A549 (cell line): ENCODE measurements around the gene FGFR1OP2. TPM values are rescaled to one million over a fixed set of nuclear protein-coding genes. Genes with fewer than 3 reads are reported as not detected.

Experiments used
- ATAC-seq, 2 experiments: fragments of 200-7000 bp in 1 of 2; fragments of >200 bp in 1 of 2; cut with Nextera tagmentation in 1 of 2; cut with Tn5 transposase in 1 of 2; 3 replicates each; pipeline versions ENCODE4 v1.8.0 to v1.9.1; 2018 to 2020; ENCODE audit warnings: mild to moderate bottlenecking in 1 of 2, moderate library complexity in 1 of 2
- CTCF ChIA-PET: fragments of 300-600 bp; sonication (Branson Sonifier 250); formaldehyde crosslinking; extraction: SDS; loops from one replicate; lab custom pipeline; 2021; ENCODE audit warnings: antibody characterized with exemption, inconsistent platforms; lab: Yijun Ruan, JAX
- POLR2A ChIA-PET: fragments of 350-600 bp; formaldehyde crosslinking; extraction: SDS; loops from one replicate; lab custom pipeline; 2021; ENCODE audit warnings: antibody characterized with exemption, inconsistent platforms; lab: Yijun Ruan, JAX
- DNase-seq, 2 experiments: peaks; one replicate each; pipeline versions ENCODE4 v3.0.0 to v3.0.0-alpha.2; 2011 to 2016; ENCODE audit warnings: low read depth in 1 of 2, low spot score in 1 of 2
- FAIRE-seq: peaks from 2 replicates; lab custom pipeline; 2011; peaks lifted over from hg19 to GRCh38; lab: Jason Lieb, UNC
- H3K27ac ChIP-seq, 2 experiments: fragments of >200 bp; sonication (Bioruptor Twin); formaldehyde crosslinking; 3 replicates each; pipeline ENCODE4 v1.5.1; 2016 to 2017
- H3K4me1 ChIP-seq: fragments of >200 bp; sonication (Bioruptor Twin); formaldehyde crosslinking; 3 replicates; pipeline ENCODE4 v1.6.1; 2016
- H3K4me2 ChIP-seq: fragments of >200 bp; sonication (Bioruptor Twin); formaldehyde crosslinking; 3 replicates; pipeline ENCODE4 v1.6.1; 2016
- H3K4me3 ChIP-seq: fragments of >200 bp; sonication (Bioruptor Twin); formaldehyde crosslinking; 3 replicates; pipeline ENCODE4 v1.5.1; 2016
- H3K9me3 ChIP-seq: fragments of >200 bp; sonication (Bioruptor Twin); formaldehyde crosslinking; 3 replicates; pipeline ENCODE4 v1.6.1; 2016
- BCL3 ChIP-seq: fragments of >200 bp; sonication (Bioruptor Twin); formaldehyde crosslinking; IDR thresholded peaks from 3 replicates; pipeline ENCODE4 v1.6.1; 2016
- EHF ChIP-seq: fragments of 250-450 bp; sonication (Bioruptor Pico); IDR thresholded peaks from 2 replicates; pipeline ENCODE4 v1.5.0; 2020; ENCODE audit warnings: mild to moderate bottlenecking
- ESRRA ChIP-seq: fragments of 150-350 bp; IDR thresholded peaks from 2 replicates; pipeline ENCODE4 v1.6.1; 2014; ENCODE audit warnings: mild to moderate bottlenecking, low read length, borderline replicate concordance
- FOXS1 ChIP-seq: fragments of 250-450 bp; sonication (Bioruptor Pico); IDR thresholded peaks from 2 replicates; pipeline ENCODE4 v1.5.0; 2020; ENCODE audit warnings: mild to moderate bottlenecking, moderate library complexity
- HMGXB4 ChIP-seq: fragments of 250-450 bp; sonication (Bioruptor Pico); IDR thresholded peaks from 2 replicates; pipeline ENCODE4 v1.5.0; 2021; ENCODE audit warnings: mild to moderate bottlenecking, moderate library complexity, borderline replicate concordance
- JUNB ChIP-seq: fragments of >200 bp; sonication (Bioruptor Twin); formaldehyde crosslinking; IDR thresholded peaks from 2 replicates; pipeline ENCODE4 v1.6.1; 2016
- MAZ ChIP-seq: fragments of 150-350 bp; IDR thresholded peaks from 2 replicates; pipeline ENCODE4 v1.6.1; 2014; ENCODE audit warnings: antibody characterized with exemption, low read depth, low read length, borderline replicate concordance
- PBX3 ChIP-seq: IDR thresholded peaks from 2 replicates; pipeline ENCODE4 v1.6.1; 2012
- PHF8 ChIP-seq: fragments of 200-600 bp; sonication (generic); IDR thresholded peaks from 2 replicates; pipeline ENCODE4 v1.6.1; 2016; ENCODE audit warnings: low read depth, mild to moderate bottlenecking, antibody characterized with exemption, moderate library complexity, borderline replicate concordance
- RARB ChIP-seq: fragments of 250-450 bp; sonication (Bioruptor Pico); IDR thresholded peaks from 2 replicates; pipeline ENCODE4 v1.8.0; 2021; ENCODE audit warnings: mild to moderate bottlenecking, moderate library complexity
- REST ChIP-seq: fragments of 200-600 bp; sonication (generic); IDR thresholded peaks from 2 replicates; pipeline ENCODE4 v1.6.1; 2016; ENCODE audit warnings: antibody characterized with exemption, mild to moderate bottlenecking, moderate library complexity
- RFX5 ChIP-seq: fragments of 450-650 bp; IDR thresholded peaks from 2 replicates; pipeline ENCODE4 v1.7.1; 2014; ENCODE audit warnings: antibody characterized with exemption, mild to moderate bottlenecking, moderate library complexity
- RNF2 ChIP-seq: fragments of 200-600 bp; sonication (generic); IDR thresholded peaks from 2 replicates; pipeline ENCODE4 v1.6.1; 2016; ENCODE audit warnings: low read depth, mild to moderate bottlenecking, antibody characterized with exemption, moderate library complexity, borderline replicate concordance
- ZSCAN20 ChIP-seq: fragments of 250-450 bp; sonication (Bioruptor Pico); IDR thresholded peaks from 2 replicates; pipeline ENCODE4 v1.8.0; 2022; ENCODE audit warnings: mild to moderate bottlenecking, moderate library complexity
- WGBS: methylation state at CpG from one replicate; pipeline ENCODE4 v1.1.6; 2017; ENCODE audit errors: missing lambda C conversion rate; 5-methylcytosine and 5-hydroxymethylcytosine counted together
- polyA plus RNA-seq, 4 experiments: library from polyadenylated mRNA; depleted of rRNA in 3 of 4; stranded (reverse); fragments of >200 nt; fragmentation: RNase III in 1 of 4; extraction: RNeasy Plus Mini Kit Qiagen cat#74134 plus additional on column Dnase treatment in 1 of 4; gene quantifications; 2 replicates in 3 of 4; 3 replicates in 1 of 4; pipeline ENCODE4 v1.2.3, GENCODE V29; 2011 to 2017

Gene FGFR1OP2
- polyA plus RNA-seq, 2 of the 4 experiments (the other 2 are of a cell fraction) = 36.3 to 51.1 TPM

GRCh38 chr12:26890784-26891183 lies 47.5 kb upstream of the FGFR1OP2 start:
- TF ChIP-seq PBX3 (no peak), FOXS1 (CRISPR knock-in tag) (no peak), RARB (CRISPR knock-in tag) (no peak), RFX5 (no peak), MAZ (no peak), ESRRA (no peak), HMGXB4 (no peak), REST (no peak), BCL3 (no peak), RNF2 (no peak)
- Histone ChIP-seq H3K9me3 (no peaks in the 10 kb centered on the region), H3K4me3 (no peak overlapping the region), H3K27ac (no peak overlapping the region), H3K4me2 (no peak overlapping the region), H3K4me1 (no peaks in the 10 kb centered on the region)
- CTCF ChIA-PET = interaction anchor here (1.0 to 2.0 kb wide), 4 partner anchors 14 to 416 kb away, joined by 3 to 7 read pairs (median 6); no protein-coding TSS in a partner anchor
- POLR2A ChIA-PET = no interaction called here
- WGBS = 85% methylated on average over 5 of the region's 5 CpGs
- FAIRE-seq (no peak), ATAC-seq (no peak), DNase-seq (no peak)

- WGBS = 65% methylated on average over 1 of the region's 1 CpG
- Histone ChIP-seq H3K4me1 (no peaks in the 10 kb centered on the region), H3K9me3 (no peaks in the 10 kb centered on the region), H3K4me2 (no peak overlapping the region), H3K27ac (no peak overlapping the region), H3K4me3 (no peak overlapping the region)
- POLR2A ChIA-PET = no interaction called here
- no peak for FAIRE-seq
- TF ChIP-seq JUNB = no peak
- TF ChIP-seq ZSCAN20 (CRISPR knock-in tag) = no peak
- no peak for TF ChIP-seq HMGXB4
- TF ChIP-seq RNF2 = no peak
- no peak for TF ChIP-seq PHF8
- TF ChIP-seq EHF = no peak
- ATAC-seq = no peak
- no peak for DNase-seq
- CTCF ChIA-PET = interaction anchor here (1.0 to 1.8 kb wide), 3 partner anchors 8 to 59 kb away, joined by 4 read pairs; partner anchors contain the start of gene ITPR2
These were observed 46.6 kb upstream of the FGFR1OP2 start for GRCh38 chr12:26891704-26892103.
